Measurements from ENCODE around the gene TMEM125.

The TMEM125 gene

DNA sequence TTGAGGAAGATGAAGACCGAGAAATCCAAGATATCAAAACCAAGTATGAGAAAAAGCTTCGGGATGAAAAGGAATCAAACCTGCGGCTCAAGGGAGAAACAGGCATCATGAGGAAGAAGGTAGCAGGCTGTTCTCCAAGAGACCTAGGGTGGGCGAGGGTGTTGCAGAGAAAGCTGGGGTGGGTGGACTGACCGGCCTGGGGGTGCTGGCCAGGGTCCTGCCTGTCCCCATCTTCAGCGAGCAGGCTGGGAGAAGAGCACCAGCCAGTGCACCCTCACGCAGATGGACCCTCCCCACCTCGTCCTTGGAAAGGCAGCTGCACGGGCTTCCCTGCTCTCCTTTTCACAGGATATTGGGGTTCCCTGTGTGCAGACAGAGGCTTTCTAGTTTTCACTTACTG, 46.9 kb upstream of the TMEM125 start:
- Histone ChIP-seq H3K27ac (ENCODE audit: low read depth, low read length, poor library complexity, severe bottlenecking) (no peak overlapping the region), H4K20me1 (ENCODE audit: insufficient read depth, low read length) (no peaks in the 10 kb centered on the region), H3K27me3 (ENCODE audit: insufficient read depth, low read length) (no peaks in the 10 kb centered on the region), H3K9ac (ENCODE audit: low read length) (no peak overlapping the region), H3F3A (ENCODE audit: insufficient read depth, low read length) (no peaks in the 10 kb centered on the region), H3K4me1 (ENCODE audit: insufficient read depth, low read length, severe bottlenecking) (no peaks in the 10 kb centered on the region), H3K9me2 (ENCODE audit: low read depth, low read length) (no peaks in the 10 kb centered on the region), H2AFZ (ENCODE audit: low read length) (no peak overlapping the region), H3K4me3 (ENCODE audit: low read depth, low read length, poor library complexity, severe bottlenecking) (no peak overlapping the region), H3K79me2 (ENCODE audit: insufficient read depth, low read length) (no peaks in the 10 kb centered on the region), H3K36me3 (ENCODE audit: insufficient read depth, low read length) (no peaks in the 10 kb centered on the region), H3K4me2 (ENCODE audit: low read length) (no peak overlapping the region), H3K9me3 (ENCODE audit: low read length) (no peaks in the 10 kb centered on the region)
- TF ChIP-seq, protein P1, sequence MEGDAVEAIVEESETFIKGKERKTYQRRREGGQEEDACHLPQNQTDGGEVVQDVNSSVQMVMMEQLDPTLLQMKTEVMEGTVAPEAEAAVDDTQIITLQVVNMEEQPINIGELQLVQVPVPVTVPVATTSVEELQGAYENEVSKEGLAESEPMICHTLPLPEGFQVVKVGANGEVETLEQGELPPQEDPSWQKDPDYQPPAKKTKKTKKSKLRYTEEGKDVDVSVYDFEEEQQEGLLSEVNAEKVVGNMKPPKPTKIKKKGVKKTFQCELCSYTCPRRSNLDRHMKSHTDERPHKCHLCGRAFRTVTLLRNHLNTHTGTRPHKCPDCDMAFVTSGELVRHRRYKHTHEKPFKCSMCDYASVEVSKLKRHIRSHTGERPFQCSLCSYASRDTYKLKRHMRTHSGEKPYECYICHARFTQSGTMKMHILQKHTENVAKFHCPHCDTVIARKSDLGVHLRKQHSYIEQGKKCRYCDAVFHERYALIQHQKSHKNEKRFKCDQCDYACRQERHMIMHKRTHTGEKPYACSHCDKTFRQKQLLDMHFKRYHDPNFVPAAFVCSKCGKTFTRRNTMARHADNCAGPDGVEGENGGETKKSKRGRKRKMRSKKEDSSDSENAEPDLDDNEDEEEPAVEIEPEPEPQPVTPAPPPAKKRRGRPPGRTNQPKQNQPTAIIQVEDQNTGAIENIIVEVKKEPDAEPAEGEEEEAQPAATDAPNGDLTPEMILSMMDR (IDR thresholded peaks at IDR 0.05; ENCODE audit: low read length): no peak
- TF ChIP-seq EZH2 (IDR thresholded peaks at IDR 0.05; ENCODE audit: borderline replicate concordance, low read length): no peak

DNA sequence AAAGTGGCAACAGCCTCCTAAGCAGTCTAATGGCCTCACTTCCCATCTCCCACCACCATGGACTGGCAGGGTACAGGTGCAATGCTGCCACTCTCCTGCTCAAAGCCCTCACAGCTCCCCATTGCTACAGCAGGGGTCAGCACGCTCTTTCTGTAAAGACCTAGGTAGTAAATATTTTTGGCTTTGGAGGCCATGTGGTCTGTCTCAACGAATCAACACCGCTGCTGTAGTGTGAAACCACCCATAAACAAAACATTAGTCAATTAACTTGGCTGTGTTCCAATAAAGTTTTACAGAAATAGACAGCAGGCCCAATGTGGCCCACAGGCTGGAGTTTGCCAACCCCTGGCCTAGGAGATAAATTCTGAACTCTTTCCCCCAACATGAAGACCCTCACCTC, 44.6 kb upstream of the TMEM125 start:
- Histone ChIP-seq H3K4me2 (ENCODE audit: low read length) (no peak overlapping the region), H3F3A (ENCODE audit: insufficient read depth, low read length) (no peaks in the 10 kb centered on the region), H3K9ac (ENCODE audit: low read length) (no peak overlapping the region), H3K79me2 (ENCODE audit: insufficient read depth, low read length) (no peaks in the 10 kb centered on the region), H3K4me1 (ENCODE audit: insufficient read depth, low read length, severe bottlenecking) (no peaks in the 10 kb centered on the region), H3K9me3 (ENCODE audit: low read length) (no peaks in the 10 kb centered on the region), H3K4me3 (ENCODE audit: low read depth, low read length, poor library complexity, severe bottlenecking) (no peak overlapping the region), H3K9me2 (ENCODE audit: low read depth, low read length) (no peaks in the 10 kb centered on the region), H4K20me1 (ENCODE audit: insufficient read depth, low read length) (no peaks in the 10 kb centered on the region), H3K36me3 (ENCODE audit: insufficient read depth, low read length) (no peaks in the 10 kb centered on the region), H3K27me3 (ENCODE audit: insufficient read depth, low read length) (no peaks in the 10 kb centered on the region), H2AFZ (ENCODE audit: low read length) (no peak overlapping the region), H3K27ac (ENCODE audit: low read depth, low read length, poor library complexity, severe bottlenecking) (no peak overlapping the region)
- TF ChIP-seq EZH2 (IDR thresholded peaks at IDR 0.05; ENCODE audit: borderline replicate concordance, low read length): no peak
- TF ChIP-seq, protein P1 (IDR thresholded peaks at IDR 0.05; ENCODE audit: low read length): no peak

DNA sequence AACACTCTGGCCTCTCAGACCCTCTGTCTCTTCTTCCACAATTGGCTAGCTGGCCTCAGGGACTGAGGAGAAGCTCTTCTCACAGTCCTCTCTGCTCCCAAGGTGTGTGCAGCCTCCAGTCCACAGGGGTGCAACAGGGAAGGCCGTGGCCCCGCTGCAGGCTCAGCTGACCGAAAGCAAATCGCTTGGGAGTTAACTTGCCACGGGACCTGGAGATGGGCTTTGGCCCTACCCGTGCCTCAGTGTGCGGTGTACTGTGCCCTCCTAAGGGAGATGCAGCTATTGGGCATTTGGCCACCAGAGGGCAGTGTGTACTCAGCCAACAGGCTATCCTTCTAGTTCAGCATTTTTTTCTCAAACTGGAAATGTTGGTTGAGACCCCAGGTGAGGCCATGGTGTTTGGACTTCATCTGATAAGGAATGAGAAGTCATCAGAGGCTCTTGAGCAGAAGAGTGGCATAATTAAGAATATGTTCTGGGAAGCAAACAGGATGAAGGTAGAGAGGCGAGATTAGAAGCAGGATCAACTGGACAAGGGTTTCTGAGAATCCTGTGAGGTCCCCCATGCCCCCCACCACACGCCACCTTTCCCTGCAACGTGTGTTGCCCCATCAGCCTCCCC, 42.5 kb upstream of the TMEM125 start:
- no peaks in the 10 kb centered on the region for H3K27me3 ChIP-seq (ENCODE audit: insufficient read depth, low read length)
- H4K20me1 ChIP-seq (ENCODE audit: insufficient read depth, low read length): no peaks in the 10 kb centered on the region
- no peak overlapping the region for H3K27ac ChIP-seq (ENCODE audit: low read depth, low read length, poor library complexity, severe bottlenecking)
- H2AFZ ChIP-seq (ENCODE audit: low read length): no peak overlapping the region
- no peak for TF ChIP-seq EZH2 (IDR thresholded peaks at IDR 0.05; ENCODE audit: borderline replicate concordance, low read length)
- TF ChIP-seq, protein P1 (IDR thresholded peaks at IDR 0.05; ENCODE audit: low read length): peak; percentile 90
- H3K4me2 ChIP-seq (ENCODE audit: low read length): no peak overlapping the region
- no peaks in the 10 kb centered on the region for H3F3A ChIP-seq (ENCODE audit: insufficient read depth, low read length)
- H3K79me2 ChIP-seq (ENCODE audit: insufficient read depth, low read length): no peaks in the 10 kb centered on the region
- no peaks in the 10 kb centered on the region for H3K36me3 ChIP-seq (ENCODE audit: insufficient read depth, low read length)
- no peak overlapping the region for H3K4me3 ChIP-seq (ENCODE audit: low read depth, low read length, poor library complexity, severe bottlenecking)
- H3K4me1 ChIP-seq (ENCODE audit: insufficient read depth, low read length, severe bottlenecking): no peaks in the 10 kb centered on the region
- H3K9ac ChIP-seq (ENCODE audit: low read length): no peak overlapping the region
- no peaks in the 10 kb centered on the region for H3K9me3 ChIP-seq (ENCODE audit: low read length)
- no peaks in the 10 kb centered on the region for H3K9me2 ChIP-seq (ENCODE audit: low read depth, low read length)

Measured in OCI-LY1 (cell line).